Neural cell (in vitro differentiated cells): Measurements from ENCODE around the gene C9orf43. TPM values are rescaled to one million over a fixed set of nuclear protein-coding genes. Genes with fewer than 3 reads are reported as not detected.

Experiments used
- H2AFZ ChIP-seq: fragments of 200-600, 300-800 bp; sonication (generic), shearing (Covaris generic); 2 replicates; pipeline ENCODE4 v1.6.0; 2014; ENCODE audit warnings: low read depth, mild to moderate bottlenecking, antibody characterized with exemption, low read length, moderate library complexity
- H3F3A ChIP-seq: fragments of 200-600 bp; shearing (Covaris generic); 2 replicates; pipeline ENCODE4 v1.6.1; 2016; ENCODE audit warnings: mild to moderate bottlenecking, moderate library complexity, mixed read lengths, antibody characterized with exemption, low read length; ENCODE audit not compliant: insufficient read depth, poor library complexity, severe bottlenecking
- H3K27ac ChIP-seq: fragments of 200-600, 300-800 bp; sonication (generic), shearing (Covaris generic); 2 replicates; pipeline ENCODE4 v1.5.1; 2014; ENCODE audit warnings: mild to moderate bottlenecking, low read length, moderate library complexity
- H3K27me3 ChIP-seq: fragments of 300-800, 200-600 bp; sonication (generic), shearing (Covaris generic); 2 replicates; pipeline ENCODE4 v1.6.0; 2014; ENCODE audit warnings: mild to moderate bottlenecking, low read depth, low read length, moderate library complexity; ENCODE audit not compliant: insufficient read depth
- H3K36me3 ChIP-seq: fragments of 300-800, 200-600 bp; sonication (generic), shearing (Covaris generic); 2 replicates; pipeline ENCODE4 v1.5.1; 2014; ENCODE audit warnings: mild to moderate bottlenecking, antibody characterized with exemption, low read length, moderate library complexity; ENCODE audit not compliant: insufficient read depth
- H3K4me2 ChIP-seq: fragments of 300-800, 200-600 bp; sonication (generic), shearing (Covaris generic); 2 replicates; pipeline ENCODE4 v1.6.0; 2014; ENCODE audit warnings: mild to moderate bottlenecking, low read length
- H3K4me3 ChIP-seq: fragments of 300-800, 200-600 bp; sonication (generic), shearing (Covaris generic); 2 replicates; pipeline ENCODE4 v1.5.1; 2014; ENCODE audit warnings: mild to moderate bottlenecking, low read length, moderate library complexity
- H3K79me2 ChIP-seq: fragments of 200-600 bp; shearing (Covaris generic); replicated peaks from 2 replicates; pipeline ENCODE4 v1.6.0; 2014; ENCODE audit warnings: mild to moderate bottlenecking, low read length, moderate library complexity; ENCODE audit not compliant: insufficient read depth
- H3K9ac ChIP-seq: fragments of 300-800, 200-600 bp; sonication (generic), shearing (Covaris generic); 2 replicates; pipeline ENCODE4 v1.6.1; 2016; ENCODE audit warnings: mild to moderate bottlenecking, low read length, mixed read lengths
- H3K9me2 ChIP-seq: fragments of 200-600 bp; shearing (Covaris generic); 2 replicates; pipeline ENCODE4 v1.6.1; 2016; ENCODE audit warnings: mild to moderate bottlenecking, low read length, mixed read lengths; ENCODE audit not compliant: insufficient read depth
- H3K9me3 ChIP-seq: fragments of 200-600, 300-800 bp; sonication (generic), shearing (Covaris generic); 2 replicates; pipeline ENCODE4 v1.6.1; 2016; ENCODE audit warnings: mild to moderate bottlenecking, mixed run types, low read length, moderate library complexity, mixed read lengths
- H4K20me1 ChIP-seq: fragments of 200-600 bp; shearing (Covaris generic); 2 replicates; pipeline ENCODE4 v1.6.1; 2016; ENCODE audit warnings: mild to moderate bottlenecking, mixed run types; ENCODE audit not compliant: insufficient read depth
- EP300 ChIP-seq: fragments of 450-650 bp; conservative IDR thresholded peaks from 2 replicates; pipeline ENCODE4 v1.6.1; 2014; ENCODE audit warnings: antibody characterized with exemption, mild to moderate bottlenecking, moderate library complexity; ENCODE audit not compliant: poor library complexity, severe bottlenecking
- EZH2 ChIP-seq: fragments of 200-600, 300-800 bp; shearing (Covaris generic), sonication (generic); IDR thresholded peaks from 2 replicates; pipeline ENCODE4 v1.6.1; 2014; ENCODE audit warnings: antibody characterized with exemption, low read length, borderline replicate concordance, mild to moderate bottlenecking; ENCODE audit not compliant: insufficient read depth, poor library complexity, severe bottlenecking
- MXI1 ChIP-seq: fragments of 450-650 bp; conservative IDR thresholded peaks from 2 replicates; pipeline ENCODE4 v1.6.1; 2014; ENCODE audit warnings: antibody characterized with exemption, mild to moderate bottlenecking; ENCODE audit not compliant: poor library complexity, severe bottlenecking
- POLR2AphosphoS5 ChIP-seq: IDR thresholded peaks from 2 replicates; pipeline ENCODE4 v1.6.1; 2012
- RAD21 ChIP-seq: fragments of 450-650 bp; conservative IDR thresholded peaks from 2 replicates; pipeline ENCODE4 v1.6.1; 2014; ENCODE audit warnings: antibody characterized with exemption, mild to moderate bottlenecking, moderate library complexity
- SMC3 ChIP-seq: fragments of 450-650 bp; conservative IDR thresholded peaks from 2 replicates; pipeline ENCODE4 v1.6.1; 2014; ENCODE audit warnings: antibody characterized with exemption, mild to moderate bottlenecking, moderate library complexity; ENCODE audit not compliant: poor library complexity
- TAF1 ChIP-seq: IDR thresholded peaks from 2 replicates; pipeline ENCODE4 v1.6.1; 2012; ENCODE audit warnings: low read depth
- polyA plus RNA-seq: library from polyadenylated mRNA; depleted of rRNA; stranded (reverse); fragments of >200 nt; gene quantifications from 2 replicates; pipeline ENCODE4 v1.2.3, GENCODE V29; 2014
- TF ChIP-seq, protein P1 (sequence below): fragments of 450-650 bp; IDR thresholded peaks from 2 replicates; pipeline ENCODE4 v1.5.1; 2014; ENCODE audit warnings: antibody characterized with exemption, mild to moderate bottlenecking, moderate library complexity; ENCODE audit not compliant: poor library complexity, severe bottlenecking
- TF ChIP-seq, protein P2 (sequence below): IDR thresholded peaks from 2 replicates; pipeline ENCODE4 v1.6.1; 2012; ENCODE audit warnings: borderline replicate concordance

Gene C9orf43
- polyA plus RNA-seq, 1 donor from 2014 or later: 0.33 TPM

DNA sequence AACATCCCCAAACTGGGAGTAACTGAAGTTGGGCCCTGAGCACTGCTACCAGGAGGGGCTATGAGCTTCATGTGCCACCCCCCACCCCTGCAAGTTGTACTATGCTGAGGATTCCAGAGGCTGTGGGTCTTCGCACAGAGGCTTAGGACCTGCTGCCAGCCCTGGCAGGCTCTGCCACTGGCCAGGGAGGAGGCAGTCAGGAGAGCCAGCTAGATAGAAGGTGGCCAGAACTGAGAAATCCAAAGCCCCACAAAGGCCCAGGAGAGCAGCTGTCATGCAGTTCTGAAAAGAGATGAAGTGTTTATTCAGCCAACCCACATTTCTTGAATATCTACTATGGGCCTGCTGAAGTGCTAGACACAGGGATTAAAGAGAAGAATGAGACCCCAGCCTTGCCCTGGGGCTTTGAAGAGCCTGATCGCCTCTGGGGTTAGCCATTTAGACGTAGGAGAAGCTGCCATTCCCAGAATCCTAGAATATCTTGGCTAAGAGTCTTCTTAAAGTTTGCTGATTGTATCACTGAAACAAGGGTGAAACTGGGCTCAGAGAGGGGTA, 10.8 kb upstream of the C9orf43 start:
- no peaks in the 10 kb centered on the region for H3K9me3 ChIP-seq
- peak overlapping the region; percentile 68 for H3K4me2 ChIP-seq
- H3K9me2 ChIP-seq: no peaks in the 10 kb centered on the region
- no peaks in the 10 kb centered on the region for H4K20me1 ChIP-seq
- H3F3A ChIP-seq: no peaks in the 10 kb centered on the region
- peak overlapping the region; percentile 96 for H3K4me3 ChIP-seq
- no peaks in the 10 kb centered on the region for H3K36me3 ChIP-seq
- no peaks in the 10 kb centered on the region for H3K27me3 ChIP-seq
- H3K79me2 ChIP-seq: peaks cover 23% of the 10 kb centered on the region
- H3K27ac ChIP-seq: no peak overlapping the region
- H3K9ac ChIP-seq: no peak overlapping the region
- H2AFZ ChIP-seq: no peak overlapping the region
- no peak for TF ChIP-seq EZH2
- no peak for TF ChIP-seq SMC3
- TF ChIP-seq, protein P1, sequence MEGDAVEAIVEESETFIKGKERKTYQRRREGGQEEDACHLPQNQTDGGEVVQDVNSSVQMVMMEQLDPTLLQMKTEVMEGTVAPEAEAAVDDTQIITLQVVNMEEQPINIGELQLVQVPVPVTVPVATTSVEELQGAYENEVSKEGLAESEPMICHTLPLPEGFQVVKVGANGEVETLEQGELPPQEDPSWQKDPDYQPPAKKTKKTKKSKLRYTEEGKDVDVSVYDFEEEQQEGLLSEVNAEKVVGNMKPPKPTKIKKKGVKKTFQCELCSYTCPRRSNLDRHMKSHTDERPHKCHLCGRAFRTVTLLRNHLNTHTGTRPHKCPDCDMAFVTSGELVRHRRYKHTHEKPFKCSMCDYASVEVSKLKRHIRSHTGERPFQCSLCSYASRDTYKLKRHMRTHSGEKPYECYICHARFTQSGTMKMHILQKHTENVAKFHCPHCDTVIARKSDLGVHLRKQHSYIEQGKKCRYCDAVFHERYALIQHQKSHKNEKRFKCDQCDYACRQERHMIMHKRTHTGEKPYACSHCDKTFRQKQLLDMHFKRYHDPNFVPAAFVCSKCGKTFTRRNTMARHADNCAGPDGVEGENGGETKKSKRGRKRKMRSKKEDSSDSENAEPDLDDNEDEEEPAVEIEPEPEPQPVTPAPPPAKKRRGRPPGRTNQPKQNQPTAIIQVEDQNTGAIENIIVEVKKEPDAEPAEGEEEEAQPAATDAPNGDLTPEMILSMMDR: no peak
- no peak for TF ChIP-seq RAD21
- no peak for TF ChIP-seq MXI1
- no peak for TF ChIP-seq EP300
- no peak for TF ChIP-seq TAF1

DNA sequence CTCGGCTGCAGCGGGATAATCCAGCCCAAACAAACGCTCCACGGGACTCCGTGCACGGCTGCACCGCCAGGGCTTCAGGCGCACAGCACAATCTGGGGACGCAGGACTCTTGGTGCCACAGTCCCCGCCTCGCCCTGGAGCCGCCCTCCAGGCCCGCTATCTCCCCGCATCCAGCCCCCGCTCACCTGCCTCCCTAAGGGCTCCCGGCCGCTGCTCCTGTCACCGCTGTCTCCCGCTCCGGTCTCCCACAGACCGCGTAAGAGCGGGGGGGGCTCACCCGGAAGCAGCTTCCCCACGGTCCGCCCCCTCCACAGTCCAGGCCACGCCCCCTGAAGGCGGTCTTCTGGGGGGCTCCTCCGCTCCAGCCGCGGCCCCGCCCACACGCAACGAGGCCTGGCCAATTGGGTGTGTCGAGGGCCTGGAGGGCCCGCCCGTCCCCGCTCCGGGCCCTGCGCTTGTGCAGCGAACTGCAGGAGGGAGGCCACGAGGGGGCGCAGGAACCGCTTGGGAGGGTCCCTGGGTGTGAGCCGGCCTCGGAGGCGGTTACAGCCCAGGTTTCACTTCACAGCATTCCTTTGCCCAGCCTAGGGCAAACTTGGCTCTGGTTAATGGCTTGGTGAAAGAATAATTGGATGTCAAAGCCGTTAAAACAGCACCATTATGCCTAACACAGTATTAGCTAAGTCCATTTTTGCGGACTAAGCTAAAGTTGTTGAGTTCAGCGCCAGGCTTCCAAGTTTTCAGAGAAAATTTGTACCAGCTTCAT, 9.3 kb upstream of the C9orf43 start, which contains the start of gene ALAD:
TSS of gene ALAD (minus strand) at position 258 of the 766 bp plus-strand sequence. CDS start 7,725 bp downstream, outside the sequence.
- H3K9me3 ChIP-seq: no peaks in the 10 kb centered on the region
- H3K27me3 ChIP-seq: no peaks in the 10 kb centered on the region
- H3K9me2 ChIP-seq: no peaks in the 10 kb centered on the region
- no peaks in the 10 kb centered on the region for H3K36me3 ChIP-seq
- H3K4me3 ChIP-seq: peak within 1 kb of the TSS; percentile 96
- peak within 1 kb of the TSS; percentile 90 for H3K9ac ChIP-seq
- no peaks in the 10 kb centered on the region for H4K20me1 ChIP-seq
- peak within 1 kb of the TSS; percentile 74 for H3K27ac ChIP-seq
- H3K79me2 ChIP-seq: peaks cover 23% of the 10 kb centered on the region
- H3F3A ChIP-seq: no peaks in the 10 kb centered on the region
- peak within 1 kb of the TSS; percentile 76 for H3K4me2 ChIP-seq
- TF ChIP-seq EZH2: no peak
- peak; percentile 76 for TF ChIP-seq MXI1
- TF ChIP-seq POLR2AphosphoS5: peak; percentile 96
- TF ChIP-seq, protein P2, sequence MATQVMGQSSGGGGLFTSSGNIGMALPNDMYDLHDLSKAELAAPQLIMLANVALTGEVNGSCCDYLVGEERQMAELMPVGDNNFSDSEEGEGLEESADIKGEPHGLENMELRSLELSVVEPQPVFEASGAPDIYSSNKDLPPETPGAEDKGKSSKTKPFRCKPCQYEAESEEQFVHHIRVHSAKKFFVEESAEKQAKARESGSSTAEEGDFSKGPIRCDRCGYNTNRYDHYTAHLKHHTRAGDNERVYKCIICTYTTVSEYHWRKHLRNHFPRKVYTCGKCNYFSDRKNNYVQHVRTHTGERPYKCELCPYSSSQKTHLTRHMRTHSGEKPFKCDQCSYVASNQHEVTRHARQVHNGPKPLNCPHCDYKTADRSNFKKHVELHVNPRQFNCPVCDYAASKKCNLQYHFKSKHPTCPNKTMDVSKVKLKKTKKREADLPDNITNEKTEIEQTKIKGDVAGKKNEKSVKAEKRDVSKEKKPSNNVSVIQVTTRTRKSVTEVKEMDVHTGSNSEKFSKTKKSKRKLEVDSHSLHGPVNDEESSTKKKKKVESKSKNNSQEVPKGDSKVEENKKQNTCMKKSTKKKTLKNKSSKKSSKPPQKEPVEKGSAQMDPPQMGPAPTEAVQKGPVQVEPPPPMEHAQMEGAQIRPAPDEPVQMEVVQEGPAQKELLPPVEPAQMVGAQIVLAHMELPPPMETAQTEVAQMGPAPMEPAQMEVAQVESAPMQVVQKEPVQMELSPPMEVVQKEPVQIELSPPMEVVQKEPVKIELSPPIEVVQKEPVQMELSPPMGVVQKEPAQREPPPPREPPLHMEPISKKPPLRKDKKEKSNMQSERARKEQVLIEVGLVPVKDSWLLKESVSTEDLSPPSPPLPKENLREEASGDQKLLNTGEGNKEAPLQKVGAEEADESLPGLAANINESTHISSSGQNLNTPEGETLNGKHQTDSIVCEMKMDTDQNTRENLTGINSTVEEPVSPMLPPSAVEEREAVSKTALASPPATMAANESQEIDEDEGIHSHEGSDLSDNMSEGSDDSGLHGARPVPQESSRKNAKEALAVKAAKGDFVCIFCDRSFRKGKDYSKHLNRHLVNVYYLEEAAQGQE: peak; percentile 54
- TF ChIP-seq EP300: peak; percentile 74
- TF ChIP-seq RAD21: peak; percentile 80
- TF ChIP-seq TAF1: peak; percentile 38
- TF ChIP-seq SMC3: peak; percentile 95
- TF ChIP-seq, protein P1: peak; percentile 99
- peak within 1 kb of the TSS; percentile 73 for H2AFZ ChIP-seq
